Astrocyte of the cerebellum (primary cell): ENCODE results near the gene GARNL3.

Source experiments
- DNase-seq: peaks from one replicate; pipeline ENCODE4 v3.0.0-alpha.2; 2011; ENCODE audit warnings: low read depth
- H3K4me3 ChIP-seq: 2 replicates; pipeline ENCODE4 v1.5.1; 2011; ENCODE audit warnings: mild to moderate bottlenecking, low read depth, low read length, moderate library complexity
- in situ Hi-C: cut with HindIII; loops from 2 replicates; pipeline ENCODE4 v1.10.0; 2017; ENCODE audit warnings: low sequenced_read_pairs
- TF ChIP-seq, protein P1 (sequence below): IDR thresholded peaks from 2 replicates; pipeline ENCODE4 v1.5.1; 2012; ENCODE audit warnings: low read length, low read depth, moderate library complexity, mild to moderate bottlenecking; ENCODE audit errors: missing control alignments

GARNL3 gene

DNA sequence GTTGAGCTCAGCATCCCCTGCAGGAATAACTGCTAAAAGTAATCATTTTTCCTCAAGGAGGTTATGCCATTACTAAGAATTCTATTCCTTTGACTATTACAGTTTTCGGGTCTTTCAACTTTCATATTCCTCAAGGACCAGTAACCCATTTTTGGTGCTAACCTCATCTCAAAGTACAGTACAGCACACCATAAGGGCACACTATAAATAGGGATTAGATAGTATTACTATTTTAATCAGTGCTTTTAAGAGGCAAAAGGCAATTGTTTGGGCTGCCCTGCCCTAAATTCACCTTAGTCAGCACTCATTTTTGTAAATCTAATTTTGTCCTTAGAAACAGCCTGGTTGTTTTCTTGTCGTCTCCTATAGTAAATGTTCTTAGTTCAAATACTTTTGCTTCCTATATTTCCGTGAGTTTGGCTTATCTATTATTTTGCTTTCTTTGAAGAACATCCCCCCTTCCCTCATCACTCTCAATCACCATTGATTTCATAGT, 13.6 kb upstream of the GARNL3 start:
- DNase-seq = no peak
- no peak overlapping the region for H3K4me3 ChIP-seq
- in situ Hi-C loops = no loop called here
- TF ChIP-seq, protein P1, sequence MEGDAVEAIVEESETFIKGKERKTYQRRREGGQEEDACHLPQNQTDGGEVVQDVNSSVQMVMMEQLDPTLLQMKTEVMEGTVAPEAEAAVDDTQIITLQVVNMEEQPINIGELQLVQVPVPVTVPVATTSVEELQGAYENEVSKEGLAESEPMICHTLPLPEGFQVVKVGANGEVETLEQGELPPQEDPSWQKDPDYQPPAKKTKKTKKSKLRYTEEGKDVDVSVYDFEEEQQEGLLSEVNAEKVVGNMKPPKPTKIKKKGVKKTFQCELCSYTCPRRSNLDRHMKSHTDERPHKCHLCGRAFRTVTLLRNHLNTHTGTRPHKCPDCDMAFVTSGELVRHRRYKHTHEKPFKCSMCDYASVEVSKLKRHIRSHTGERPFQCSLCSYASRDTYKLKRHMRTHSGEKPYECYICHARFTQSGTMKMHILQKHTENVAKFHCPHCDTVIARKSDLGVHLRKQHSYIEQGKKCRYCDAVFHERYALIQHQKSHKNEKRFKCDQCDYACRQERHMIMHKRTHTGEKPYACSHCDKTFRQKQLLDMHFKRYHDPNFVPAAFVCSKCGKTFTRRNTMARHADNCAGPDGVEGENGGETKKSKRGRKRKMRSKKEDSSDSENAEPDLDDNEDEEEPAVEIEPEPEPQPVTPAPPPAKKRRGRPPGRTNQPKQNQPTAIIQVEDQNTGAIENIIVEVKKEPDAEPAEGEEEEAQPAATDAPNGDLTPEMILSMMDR = no peak

DNA sequence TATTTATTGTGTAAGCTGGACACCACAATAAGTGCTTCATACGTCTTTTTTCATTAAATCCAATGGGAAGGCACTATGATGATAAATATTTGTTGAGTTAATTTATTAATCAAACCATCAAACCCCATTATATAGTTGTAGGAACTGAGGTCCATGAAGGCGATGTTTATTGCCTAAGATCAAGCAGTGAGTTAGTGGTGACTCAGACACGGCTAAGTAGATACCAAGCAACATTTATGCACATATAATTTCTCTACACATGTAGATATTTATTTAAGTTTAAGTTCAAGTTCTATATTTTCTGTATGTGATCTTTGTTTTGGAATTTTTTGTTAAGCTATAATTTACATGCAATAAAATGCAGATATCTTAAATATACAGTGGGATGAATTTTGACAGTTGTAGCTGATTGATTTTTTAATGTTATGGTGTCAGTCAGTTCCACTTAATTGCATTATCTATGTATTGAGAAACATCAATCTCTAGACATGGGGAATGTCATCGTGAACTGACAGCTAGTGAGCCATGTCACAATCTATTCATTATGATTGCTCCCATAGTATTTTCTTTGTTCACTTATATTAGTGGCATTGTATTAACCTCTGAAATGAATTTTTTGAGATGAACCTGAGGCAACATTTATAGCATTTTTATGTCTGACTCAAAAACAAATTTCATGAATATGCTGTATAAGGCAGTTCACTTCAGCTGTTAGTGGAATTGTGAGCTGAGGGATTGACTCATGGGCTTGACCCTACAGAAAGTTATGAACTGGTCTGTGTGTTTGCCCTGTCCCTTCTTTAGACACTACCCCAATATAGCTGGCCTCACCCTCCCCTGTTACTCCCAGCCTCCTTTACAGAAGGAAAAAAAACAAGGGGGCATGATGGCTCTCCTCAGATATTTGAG, 11.9 kb upstream of the GARNL3 start:
- TF ChIP-seq, protein P1 = no peak
- in situ Hi-C loops = no loop called here

DNA sequence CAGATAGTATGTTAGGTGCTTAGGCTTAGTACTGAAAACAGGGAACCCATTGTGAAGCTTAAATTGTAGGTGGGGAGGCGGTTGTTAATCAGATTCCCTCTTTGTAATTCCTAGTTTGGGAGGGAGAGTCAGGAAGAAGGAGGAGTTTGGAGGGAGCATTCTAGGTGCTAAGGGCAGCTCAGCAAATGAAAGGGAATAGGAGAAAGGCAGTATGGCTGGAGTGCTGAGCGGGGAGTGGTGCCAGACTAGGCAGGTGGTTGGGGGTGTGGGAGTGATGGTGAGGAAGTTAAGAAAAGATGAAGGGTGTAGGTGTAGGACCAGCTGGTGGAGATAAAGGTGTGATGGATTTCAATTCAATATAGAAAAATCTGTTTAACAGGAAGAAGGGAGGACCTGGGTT, 11.1 kb upstream of the GARNL3 start:
- TF ChIP-seq, protein P1 = no peak
- in situ Hi-C loops = no loop called here
- DNase-seq = no peak
- H3K4me3 ChIP-seq = no peak overlapping the region

More for the DNA sequence above, 11.9 kb upstream of the GARNL3 start:
- H3K4me3 ChIP-seq = no peak overlapping the region
- no peak for DNase-seq

DNA sequence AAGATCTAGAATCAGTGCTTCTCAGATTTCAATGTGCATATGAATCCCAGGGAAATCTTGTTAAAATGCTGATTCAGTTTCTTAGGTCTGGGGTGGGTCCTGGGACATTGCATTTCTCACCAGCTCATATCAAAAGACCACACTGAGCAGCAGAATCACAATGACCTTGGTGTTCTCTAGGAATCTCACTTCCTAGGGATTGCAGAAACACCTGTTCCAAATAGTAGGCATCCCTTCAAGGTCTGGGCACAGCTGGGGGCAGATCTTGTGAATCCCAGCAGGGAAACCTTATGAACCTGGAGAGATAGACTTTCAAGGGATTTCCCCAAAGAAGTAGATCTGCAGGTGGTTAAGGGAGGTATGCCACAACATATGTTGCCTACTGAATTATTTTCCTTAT, 8.9 kb upstream of the GARNL3 start:
- TF ChIP-seq, protein P1 = no peak
- no peak overlapping the region for H3K4me3 ChIP-seq
- in situ Hi-C loops = no loop called here
- DNase-seq = no peak

DNA sequence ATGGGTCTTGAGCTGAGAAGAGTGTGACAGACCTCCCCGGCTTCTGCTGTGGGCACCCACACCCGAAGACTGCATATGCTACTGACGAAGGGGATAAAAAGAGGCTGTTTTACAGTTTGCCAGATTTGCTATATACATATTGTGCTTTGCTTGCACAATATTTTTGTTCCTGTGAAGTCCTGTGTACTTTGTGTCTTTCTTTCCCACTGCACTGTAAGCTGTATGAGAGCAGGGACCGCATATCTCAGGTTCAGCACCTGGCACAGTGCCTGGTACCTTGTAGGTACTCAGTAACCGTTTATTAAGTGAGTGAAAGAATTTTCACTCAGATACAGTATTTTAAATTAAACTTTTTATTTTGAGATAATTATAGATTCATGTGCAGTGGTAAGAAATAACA, 8.2 kb upstream of the GARNL3 start:
- DNase-seq = no peak
- in situ Hi-C loops = no loop called here
- no peak overlapping the region for H3K4me3 ChIP-seq
- TF ChIP-seq, protein P1 = no peak

DNA sequence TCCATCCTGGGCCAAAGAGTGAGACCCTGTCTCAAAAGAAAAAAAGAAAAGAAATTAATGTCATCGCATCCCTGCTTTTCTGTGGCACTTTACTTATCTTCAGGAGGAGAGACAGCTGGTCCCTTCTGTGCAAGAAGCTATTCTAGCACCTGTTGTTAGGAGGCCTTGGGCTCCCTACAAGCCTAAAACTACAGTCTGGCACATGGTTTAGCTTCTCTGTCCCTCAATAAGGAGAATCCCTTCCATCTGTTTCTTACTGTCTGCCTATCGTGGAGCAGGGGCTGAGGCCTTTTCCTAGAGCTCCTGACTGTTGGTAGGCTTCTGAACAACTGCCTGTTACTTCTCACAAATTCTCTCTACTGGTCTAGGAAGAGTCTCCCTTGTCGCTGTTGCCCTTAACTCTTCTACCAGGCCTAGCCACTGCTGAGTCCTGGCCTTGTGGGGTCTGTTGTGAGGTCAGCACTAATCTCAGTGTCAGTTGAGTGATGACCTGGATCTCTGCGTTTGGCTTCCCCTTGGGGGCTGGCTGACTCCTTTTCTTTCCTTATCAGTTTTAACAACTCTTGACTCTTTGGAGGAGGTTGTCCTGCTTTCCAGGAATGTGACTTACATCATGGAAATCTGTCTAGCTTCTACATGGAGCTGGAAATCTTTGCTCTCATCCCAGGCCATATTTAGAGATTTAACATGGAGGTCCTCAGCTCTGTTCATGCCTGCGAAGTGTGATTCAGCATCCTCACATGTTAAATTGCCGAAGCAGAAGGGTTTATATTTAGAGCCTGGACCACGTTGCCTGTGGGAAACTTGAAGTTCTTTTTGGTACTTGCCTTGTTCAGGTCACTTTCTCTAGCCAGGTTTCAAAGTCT, 5.7 kb upstream of the GARNL3 start:
- H3K4me3 ChIP-seq = no peak overlapping the region
- no peak for DNase-seq
- TF ChIP-seq, protein P1 = no peak
- in situ Hi-C loops = no loop called here
